Fibroblast of skin of back (primary cell): ENCODE measurements around the gene FOXP1.

ENCODE experiments used
- DNase-seq: peaks from one replicate; pipeline ENCODE4 v3.0.0-alpha.2; 2013

FOXP1 gene

DNA sequence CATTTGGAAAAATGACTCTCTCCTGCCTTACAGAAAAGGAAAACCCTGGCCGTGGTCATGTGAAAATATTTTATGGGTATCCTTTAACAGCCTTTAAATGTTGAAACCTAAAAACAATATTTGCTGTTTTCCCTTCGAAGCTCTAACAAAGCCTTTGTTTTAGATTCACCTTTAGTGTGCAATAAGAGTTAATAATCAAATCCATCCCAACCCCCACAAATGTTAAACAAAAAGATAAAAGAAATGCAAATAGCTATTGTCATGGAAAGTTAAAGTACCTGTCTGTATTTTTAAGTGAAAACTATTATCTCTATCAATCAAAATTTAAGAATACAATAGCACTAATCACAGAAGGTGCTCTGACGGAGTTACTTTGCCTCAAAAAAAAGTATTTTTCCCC is 279.3 kb downstream of the FOXP1 start:
- DNase-seq, result no peak

DNA sequence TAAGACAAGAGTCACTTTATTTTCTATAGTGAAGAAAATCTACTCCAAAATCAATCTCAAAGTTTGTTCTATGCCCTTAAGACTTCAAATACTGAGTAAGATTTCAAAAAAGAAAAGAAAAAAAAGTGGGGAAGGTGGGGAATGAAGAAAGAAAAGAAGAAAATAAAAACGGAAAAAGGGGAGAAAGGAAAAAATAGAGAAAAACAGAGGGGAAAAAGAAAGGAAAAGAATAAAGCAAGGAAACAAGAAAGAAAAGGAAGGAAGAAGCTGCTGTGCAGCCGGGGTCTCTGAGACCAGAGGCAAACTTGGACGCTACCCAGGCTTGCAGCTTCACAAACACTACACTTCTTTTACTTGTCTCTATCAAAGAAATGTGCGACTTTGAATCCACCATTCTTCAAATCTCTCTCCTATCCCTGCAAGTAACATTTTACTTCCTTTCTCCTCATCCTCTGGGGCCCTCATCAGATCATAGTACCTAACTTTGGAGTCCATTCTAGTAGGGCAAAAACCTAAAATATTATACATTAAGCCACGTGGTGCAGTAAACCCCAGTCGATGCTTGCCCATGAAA is 279.8 kb downstream of the FOXP1 start:
- DNase-seq, result no peak

DNA sequence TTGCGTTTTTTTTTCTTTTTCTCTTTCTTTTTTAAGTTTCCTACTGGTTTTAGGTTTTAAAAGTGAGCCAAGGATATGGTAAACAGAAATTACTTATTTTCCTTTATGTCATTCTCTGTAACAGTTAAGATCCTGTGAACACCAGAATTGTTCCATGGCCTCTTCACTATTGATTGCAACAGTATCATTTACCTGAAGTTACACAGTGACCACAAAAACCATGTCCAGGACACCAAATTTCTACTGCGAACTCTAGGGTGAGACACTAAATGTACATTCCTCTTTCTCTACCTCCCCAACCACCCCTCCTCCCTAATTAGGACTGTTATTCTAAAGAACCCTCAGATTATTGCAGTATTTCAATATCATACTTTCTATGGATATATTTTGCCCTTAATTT is 280.9 kb downstream of the FOXP1 start:
- no peak for DNase-seq

DNA sequence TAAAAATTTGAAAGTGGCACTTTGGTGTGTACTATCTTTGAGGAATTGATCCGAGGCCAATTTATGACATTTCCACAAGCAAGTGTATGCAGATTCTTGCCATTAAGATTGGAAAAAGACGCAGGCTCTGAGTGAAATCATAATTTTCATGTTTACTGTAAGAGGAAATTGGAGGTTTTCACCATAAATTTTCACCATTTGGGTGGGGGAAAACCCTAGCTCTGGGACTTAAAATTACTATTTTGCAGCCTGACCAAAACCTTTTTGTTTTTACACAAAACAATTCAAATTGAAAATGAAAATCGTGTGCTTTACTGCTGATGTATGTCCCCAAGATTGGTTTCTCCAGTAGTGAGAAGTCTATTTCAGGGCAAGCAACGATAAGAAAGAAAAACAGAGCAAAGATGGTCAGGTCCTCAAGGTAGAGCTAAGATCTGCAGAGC is 282.6 kb downstream of the FOXP1 start:
- DNase-seq, result no peak

DNA sequence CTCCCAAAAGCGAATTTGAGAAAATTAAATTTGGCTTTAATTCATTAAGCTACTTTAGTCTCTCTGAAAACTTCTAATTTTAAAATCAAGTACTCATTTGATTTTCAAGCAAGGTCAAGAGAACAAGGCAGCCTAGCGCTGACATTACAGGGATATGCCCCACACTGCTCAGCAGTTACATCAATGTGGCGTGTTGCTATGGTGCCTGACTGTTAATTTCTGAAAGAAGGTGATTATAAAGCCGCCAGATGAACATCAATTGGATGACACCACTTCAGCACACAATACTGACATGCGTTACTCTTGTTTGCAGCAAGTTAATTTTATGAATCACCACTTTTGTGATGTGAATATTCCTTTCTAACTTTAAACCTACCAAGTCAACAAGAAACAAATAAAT is 284.4 kb downstream of the FOXP1 start:
- DNase-seq, result no peak

DNA sequence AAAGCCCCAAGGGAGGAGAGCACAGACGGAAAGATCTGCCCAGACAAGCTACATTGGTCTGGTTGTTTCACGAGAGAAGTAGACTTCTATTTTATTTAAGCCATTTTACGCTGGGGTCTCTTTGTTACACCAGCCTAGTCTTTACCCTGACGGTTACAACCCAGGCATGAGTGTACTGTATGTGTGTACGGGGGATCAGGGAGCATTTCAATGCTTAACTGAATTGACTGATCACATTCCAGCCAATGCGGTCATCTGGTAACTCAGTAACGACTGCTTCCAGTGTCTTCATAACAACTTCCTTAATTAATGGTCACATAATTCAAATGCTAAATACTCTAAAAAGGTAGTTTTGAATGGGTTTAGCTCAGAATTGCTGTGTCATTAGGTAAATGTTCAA is 288.6 kb downstream of the FOXP1 start:
- no peak for DNase-seq

DNA sequence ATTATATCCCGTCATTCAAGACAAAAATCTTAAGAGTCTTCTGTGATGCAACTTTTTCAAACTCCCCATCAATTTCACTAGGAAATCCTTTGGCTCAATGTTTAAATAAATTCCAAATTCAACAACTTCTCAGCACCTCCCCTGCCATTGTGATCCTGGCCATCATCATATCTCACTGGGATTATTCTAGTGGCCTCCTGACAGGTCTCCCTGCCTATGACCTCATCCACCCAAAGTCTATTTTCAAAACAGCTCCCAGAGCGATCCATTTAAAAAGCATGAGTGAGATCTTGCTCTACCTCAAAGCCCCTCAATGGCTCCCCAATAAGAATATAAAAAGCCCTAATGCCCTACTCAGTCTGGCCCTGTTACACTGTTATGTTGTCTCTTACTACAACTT is 293.2 kb downstream of the FOXP1 start:
- no peak for DNase-seq

DNA sequence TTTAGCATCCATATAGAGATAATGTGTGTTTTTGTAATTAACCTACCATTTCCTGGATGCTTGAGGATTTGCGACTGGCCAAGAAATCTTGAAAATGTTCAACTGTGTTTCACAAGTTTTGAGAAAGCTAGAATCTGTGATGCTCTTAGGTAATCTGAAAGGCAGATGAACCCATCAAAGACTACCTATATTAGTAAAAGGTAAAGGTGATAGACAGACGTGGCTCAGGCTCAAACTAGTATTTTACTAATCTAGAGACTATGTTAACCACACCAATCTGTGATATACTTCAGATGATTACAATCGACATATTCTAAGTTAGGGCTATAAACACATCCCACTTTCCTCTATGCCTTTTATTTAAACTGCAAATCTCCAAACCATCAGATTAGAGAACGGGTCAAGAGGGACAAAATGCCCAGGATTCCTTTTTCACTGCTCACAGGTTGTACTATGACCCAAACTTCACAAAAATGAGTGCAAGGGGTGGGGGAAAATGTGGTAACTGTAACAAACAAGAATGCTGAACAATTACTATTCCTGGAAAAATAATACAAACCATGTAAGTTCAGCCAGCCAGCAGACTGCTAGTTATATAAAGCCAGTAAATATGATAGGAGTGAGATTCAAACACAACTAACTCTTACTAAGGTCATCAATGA is 295.1 kb downstream of the FOXP1 start:
- DNase-seq, result peak; percentile 38

DNA sequence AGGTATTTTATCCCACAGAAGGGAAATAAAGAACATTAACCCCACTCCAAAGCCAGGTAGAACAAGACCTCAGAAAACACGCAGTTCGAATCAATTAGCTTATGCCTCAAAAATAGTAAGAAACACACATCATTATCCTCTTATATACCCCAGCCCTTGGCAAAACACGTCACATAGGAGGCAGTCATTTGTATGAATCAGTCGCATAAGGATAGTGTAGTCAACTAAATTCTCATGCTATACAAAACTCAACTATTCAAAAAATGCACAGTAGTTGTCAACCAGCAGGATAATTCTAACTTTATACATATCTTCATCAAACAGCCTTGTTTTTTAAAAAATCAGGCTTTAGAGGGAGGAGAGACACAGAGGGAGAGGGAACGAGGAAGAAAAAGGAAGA is 298.4 kb downstream of the FOXP1 start:
- DNase-seq, result peak; percentile 79

DNA sequence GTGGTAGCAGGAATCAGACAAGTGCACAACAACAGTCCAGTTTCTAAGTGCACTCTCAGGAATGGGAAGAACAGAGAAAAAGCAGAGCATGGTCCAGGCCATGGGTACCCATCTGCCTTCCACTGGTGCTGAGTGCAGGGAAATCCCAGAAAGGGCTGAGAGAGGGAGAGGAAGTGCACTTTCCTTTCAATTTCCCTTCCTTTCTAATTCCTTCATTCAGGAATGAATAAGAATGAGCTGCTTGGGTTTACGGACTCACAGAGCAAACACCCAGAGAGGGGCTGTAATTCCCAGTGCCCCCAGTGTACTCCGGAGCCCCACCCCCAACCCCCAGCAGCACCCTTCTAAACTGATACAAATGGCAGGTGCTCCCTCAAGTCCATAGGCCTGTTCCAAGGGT is 300.6 kb downstream of the FOXP1 start:
- DNase-seq, result no peak

DNA sequence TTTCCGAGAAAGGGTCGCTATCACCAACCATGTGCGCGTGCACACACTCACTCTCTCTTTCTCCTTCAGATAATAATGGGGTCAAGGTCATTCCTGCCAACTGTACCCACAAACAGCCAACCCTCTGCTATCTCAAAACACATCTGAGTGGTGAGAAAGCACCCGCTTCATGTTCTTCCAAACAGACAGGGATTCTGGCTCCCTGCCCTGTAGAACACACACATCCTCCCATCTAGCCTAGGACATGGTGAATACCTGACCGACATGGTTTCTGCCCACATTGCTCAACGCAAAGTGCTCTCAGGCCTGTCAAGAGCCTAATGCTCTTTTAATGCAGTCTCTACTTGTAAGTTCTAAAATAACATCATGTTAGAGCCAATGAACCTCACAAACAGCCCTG is 302.2 kb downstream of the FOXP1 start:
- DNase-seq, result no peak

DNA sequence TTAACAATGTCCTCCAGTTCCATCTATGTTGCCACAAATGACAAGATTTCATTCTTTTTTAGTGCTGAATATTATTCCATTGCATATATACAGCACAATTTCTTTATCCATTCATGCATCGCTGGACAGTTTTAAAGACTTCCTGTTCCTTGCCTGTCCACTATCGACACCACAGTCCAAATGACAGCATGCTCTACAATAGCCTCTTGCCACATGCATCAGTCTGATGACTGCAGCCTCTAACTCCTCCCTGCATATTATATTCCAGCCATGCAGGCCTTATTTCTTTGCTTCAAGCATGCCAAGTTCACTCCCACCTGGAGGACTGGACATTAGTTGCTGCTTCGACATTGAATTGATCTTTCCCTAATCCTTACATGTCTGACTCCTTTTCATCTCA is 306.2 kb downstream of the FOXP1 start:
- no peak for DNase-seq

DNA sequence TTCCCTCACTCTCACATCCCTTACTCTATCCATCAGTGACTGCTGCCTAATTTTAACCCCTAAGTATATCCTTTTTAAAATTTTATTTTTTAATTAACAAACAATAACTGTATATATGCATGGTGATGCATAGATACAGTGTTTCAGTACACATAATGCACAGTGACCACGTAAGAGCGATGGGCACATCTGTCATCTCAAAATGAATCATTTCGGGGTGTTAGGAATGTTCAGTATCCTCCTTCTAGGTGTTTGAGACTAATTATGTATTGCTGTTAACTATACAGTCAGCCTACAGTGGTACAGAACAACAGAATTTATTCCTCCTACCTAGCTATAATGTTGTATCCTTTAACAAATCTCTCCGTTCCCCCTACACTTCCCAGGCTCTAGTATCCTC is 307.0 kb downstream of the FOXP1 start:
- DNase-seq, result no peak

DNA sequence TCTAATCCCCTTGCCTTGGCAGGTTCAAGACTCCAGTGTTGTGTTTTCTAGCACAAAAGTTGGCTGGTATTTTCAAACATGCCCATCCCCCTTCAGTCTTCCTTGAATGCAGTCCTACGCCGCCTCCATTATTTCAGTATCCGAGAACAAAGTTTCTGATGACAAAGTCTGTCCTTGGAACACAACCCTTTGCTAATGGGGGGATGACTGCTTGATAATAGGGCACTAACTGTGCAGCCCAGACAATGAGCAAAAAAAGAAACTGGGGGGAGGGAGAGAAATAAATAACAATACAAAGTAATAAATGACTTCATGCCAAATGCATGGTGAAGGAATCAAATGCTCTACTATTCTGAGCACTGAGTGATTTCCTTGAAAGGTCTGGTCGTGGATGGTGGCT is 310.1 kb downstream of the FOXP1 start:
- no peak for DNase-seq

DNA sequence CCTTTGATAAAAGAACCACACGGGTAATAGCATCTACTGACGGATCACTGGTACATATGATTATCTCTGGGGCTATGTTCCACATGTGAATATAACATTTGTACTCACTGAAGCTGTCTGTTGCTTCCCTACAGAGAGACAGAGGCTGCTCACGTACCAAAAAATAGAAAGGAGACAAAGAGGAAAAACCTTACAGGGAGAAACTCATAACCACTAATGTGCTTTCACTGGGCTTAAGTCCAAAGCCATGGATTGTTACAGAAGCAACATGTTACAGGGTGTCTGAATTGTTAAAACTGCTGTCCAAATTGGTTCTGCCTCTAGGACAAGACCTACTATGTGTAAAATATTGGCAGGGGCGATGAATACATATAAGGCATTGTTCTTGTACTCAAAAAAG is 311.9 kb downstream of the FOXP1 start:
- no peak for DNase-seq

DNA sequence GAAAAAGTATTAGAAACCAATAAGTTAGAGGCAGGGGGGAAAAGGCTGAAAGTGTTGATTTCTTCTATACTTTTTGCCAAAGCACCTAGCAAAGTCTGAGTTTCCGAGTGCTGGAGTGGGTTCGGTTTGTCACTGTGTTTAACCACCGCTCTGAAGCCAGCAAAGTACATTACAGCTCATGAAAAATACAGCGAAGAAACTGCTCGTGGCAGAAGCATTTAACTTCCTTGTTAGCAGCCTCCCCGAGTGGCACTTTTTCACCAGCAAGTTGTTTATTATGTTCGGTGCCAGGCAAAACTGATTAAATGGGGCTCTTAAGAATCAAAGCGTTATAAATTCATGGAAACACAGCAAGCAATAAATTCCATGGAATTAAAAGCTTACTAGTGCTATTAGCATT is 313.6 kb downstream of the FOXP1 start:
- no peak for DNase-seq

DNA sequence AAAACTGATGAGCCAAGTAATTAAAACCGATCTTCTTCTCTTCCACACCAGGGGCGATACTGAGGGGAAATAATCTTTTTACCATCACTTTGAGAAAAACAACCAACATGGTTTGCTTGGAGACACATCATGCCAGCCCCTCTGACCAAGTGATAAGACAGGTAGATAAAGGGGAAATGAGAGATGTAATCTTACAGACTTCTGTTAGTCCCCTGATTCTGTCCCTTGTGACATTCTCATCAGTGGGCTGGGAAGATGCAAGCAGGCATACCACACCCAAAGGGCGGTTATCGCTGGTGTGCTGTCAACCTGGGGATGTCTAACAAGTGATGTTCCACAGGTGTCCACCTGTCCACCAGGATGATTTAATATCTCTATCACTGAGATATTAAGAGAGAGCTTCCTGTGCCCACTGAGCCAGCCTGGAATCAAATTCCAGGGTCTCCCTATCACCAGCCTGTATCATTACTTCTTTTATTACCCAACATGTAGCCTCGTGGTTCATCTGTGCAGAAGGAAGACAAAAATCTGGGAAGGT is 315.0 kb downstream of the FOXP1 start:
- DNase-seq, result no peak

DNA sequence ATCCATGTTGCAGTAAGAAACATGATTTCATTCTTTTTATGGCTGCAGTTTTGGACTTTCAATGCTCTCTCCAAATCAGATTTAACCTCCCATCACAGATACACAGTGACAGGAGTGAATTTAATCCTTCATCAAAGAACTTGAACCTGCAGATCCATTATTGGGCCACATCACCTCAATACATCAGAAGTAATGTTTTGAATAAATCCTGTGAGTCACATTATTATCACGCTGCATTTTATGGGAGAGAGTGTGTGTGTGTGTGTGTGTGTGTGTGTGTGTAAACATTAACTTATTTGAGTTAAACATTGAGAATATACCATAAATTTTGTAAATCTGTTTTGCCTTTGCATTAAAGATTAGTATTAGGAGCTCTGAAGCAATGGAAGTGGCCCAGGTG is 316.7 kb downstream of the FOXP1 start:
- DNase-seq, result no peak

DNA sequence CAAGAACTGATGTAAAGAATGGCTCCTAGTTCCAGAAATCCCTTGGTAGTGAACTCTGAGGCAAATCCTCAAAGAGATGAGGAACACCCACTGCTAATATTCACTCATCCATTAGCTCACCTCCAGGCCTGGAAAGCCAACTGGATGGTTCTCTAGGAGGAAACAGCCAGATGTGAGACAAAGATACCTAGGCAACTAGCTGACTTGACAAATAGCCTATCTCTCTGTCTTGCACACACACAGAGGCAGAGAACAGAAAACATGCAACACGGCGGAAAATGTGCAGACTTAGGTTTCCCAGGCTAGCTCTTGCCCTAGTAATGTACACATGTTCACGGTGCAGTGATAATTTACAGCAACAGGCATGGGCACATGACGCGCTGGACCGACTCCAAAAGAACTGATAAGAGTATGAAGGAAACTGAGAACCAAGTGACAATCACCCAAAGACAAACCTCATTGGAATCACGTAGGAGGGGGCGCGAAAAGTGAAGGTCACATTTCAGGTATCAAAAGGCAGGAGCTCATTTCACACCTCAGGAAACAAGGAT is 318.1 kb downstream of the FOXP1 start:
- no peak for DNase-seq

DNA sequence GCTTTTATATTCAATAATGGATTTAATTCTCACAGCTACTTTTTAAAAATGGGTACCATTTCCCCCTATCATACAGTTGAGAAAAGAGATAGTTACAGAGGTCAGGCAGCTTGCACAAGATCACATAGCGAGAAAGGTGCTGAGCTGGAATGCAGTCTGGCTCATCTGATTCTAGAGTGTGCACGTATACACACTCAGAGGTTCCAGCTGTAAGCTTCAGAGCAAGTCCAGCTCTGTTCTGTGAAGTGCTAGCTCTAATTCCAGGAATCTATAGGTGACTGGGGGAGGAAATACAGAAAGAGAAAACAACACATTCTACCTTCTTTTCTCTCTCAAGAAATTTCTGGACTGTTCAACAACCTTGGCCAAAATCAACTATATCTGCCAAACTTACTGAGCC is 318.7 kb downstream of the FOXP1 start:
- no peak for DNase-seq

DNA sequence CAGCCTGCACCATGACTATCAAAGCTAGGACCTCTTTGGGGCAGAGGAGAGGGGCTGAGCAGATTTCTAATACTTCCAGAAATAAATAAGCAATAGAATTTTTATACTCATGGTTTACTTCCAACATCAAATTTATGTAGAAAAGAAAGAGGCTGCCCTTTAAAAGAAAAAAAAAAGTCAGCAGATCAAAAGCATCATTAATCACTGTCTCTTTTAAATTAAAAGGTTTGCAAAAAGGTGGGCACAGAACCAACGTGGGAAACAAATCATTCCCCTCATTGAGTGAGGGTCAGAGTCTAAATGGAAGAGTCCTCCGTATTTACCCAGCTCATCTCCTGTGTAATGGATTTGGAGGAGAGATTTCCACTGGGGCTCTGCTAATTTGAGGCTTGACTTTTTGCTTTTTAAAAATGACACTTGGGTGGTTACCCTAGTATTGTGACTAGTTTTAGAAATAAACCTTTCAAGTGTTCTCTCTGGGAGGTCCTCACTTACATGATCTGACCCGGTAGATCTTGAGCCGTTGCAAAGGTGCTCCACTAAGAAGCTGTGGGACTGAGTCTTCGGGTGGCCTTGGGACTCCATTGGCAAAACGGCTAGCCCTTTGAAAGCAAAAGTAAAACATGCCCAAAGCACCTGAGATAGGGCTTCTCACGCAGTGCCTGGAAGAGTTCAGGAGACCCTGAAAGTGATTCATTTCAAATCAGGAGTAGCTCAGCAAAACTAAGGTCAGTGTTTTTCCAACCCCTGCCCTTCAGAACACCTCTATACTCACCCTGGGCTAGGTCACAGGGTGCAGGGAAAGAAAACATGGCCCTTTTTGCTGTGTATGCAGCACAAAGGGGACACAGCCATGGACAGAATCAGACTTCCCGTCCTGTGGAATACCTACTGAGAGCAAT is 320.9 kb downstream of the FOXP1 start:
- no peak for DNase-seq

DNA sequence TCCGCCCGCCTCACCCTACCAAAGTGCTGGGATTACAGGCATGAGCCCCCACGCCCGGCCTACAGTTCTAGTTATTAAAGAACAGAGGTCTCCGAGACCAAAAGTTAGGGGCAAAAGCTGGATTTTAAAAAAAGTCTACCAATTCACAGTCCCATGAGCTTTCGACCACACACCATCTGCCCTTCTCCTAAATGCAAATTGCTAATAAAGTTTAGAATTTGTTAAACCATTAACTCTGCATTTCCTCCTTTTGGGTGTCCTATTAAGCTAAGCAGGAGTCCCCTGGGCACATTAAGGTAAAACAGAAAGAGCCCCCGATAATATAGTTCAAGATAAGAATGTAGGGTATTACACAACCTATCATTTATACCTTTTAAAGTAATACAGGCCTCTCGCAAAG is 322.7 kb downstream of the FOXP1 start:
- no peak for DNase-seq

DNA sequence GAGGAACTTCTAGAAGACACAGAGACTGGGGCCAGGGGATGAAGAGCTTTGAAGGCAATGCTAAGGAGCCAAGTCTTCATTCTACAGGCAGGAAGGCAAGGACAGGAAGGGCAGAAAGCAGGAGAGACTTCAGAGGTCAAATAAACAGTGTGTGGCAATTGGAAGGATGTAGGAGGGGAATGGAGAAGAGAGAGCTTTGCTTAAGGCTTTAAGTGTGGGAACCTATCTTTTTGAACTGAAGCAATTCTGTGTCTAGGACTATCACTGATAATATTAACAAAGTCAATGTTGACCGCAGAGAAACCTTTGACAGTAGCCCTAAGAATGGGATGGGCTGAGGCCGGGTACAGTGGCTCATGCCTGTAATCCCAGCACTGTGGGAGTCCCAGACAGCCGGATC is 325.0 kb downstream of the FOXP1 start:
- no peak for DNase-seq
